C4-2B (cell line): ENCODE data around the gene TRIML1.

ENCODE experiments used
- CTCF ChIP-seq: fragments of 450-650 bp; conservative IDR thresholded peaks from 2 replicates; pipeline ENCODE4 v1.5.1; 2017; ENCODE audit warnings: mild to moderate bottlenecking
- ZFX ChIP-seq: fragments of 450-650 bp; IDR thresholded peaks from 2 replicates; pipeline ENCODE4 v1.6.1; 2017

GRCh38 chr4:188178806-188179205 lies 39.6 kb downstream of the TRIML1 start:
- TF ChIP-seq CTCF (no peak), ZFX (no peak)
